ENCODE measurements around the gene FAM20B. TPM values are rescaled to one million over a fixed set of nuclear protein-coding genes. Genes with fewer than 3 reads are reported as not detected.

FAM20B gene
- total RNA-seq, 1 donor from 2014 or later: 39.5 TPM

DNA sequence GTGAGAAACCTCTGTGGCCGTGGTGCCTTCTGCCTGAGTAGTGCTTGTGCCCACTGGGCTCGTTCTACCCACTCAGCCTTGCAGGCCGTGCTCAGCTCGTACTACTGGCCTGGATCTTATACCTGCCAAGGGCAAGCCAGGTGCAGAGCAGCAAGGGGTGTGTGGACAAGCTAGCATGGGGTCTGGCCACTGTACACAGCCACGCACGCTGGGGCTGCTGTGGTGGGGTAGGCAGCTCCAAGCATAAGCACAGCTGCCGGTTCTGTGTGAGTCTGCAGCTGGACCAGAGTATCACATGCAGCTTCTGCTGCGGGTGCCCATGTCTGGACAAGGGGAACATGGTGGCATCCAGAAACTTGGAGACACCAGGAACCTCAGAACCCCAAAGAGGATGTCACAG, 16.4 kb downstream of the FAM20B start:
- no peak for DNase-seq (ENCODE audit: low read depth)
- Histone ChIP-seq H3K27me3 (ENCODE audit: control insufficient read depth, insufficient read depth, low read length) (no peaks in the 10 kb centered on the region), H3K4me3 (ENCODE audit: low read depth, low read length) (no peak overlapping the region), H3K36me3 (ENCODE audit: control insufficient read depth, insufficient read depth, low read length) (peaks cover 1% of the 10 kb centered on the region)
- TF ChIP-seq CTCF (IDR thresholded peaks at IDR 0.05; ENCODE audit: insufficient read depth, low read length, severe bottlenecking): no peak
- FAIRE-seq: no peak

DNA sequence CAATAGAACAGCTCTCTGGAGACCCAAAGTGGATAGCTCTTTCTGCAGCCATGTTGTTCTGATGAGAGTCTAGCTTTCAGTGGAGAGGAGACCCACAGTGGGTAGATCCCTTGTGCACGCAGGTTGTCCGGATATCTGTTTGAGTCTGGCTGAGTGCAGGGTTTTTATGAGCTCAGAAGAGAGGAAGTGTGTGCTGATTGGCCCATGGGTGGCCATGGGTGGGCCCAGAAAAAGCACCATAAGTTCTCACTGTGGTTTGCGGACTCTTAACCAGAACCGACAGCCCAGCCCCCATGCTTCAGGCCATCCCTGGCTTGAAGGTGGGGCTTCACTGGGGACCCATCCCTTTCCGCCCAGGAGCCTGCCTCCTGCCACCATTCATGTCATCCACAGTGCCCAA, 17.0 kb downstream of the FAM20B start:
- no peak overlapping the region for H3K4me3 ChIP-seq (ENCODE audit: low read depth, low read length)
- FAIRE-seq (no peak), DNase-seq (ENCODE audit: low read depth) (no peak)
- peaks cover 1% of the 10 kb centered on the region for H3K36me3 ChIP-seq (ENCODE audit: control insufficient read depth, insufficient read depth, low read length)
- H3K27me3 ChIP-seq (ENCODE audit: control insufficient read depth, insufficient read depth, low read length): no peaks in the 10 kb centered on the region
- TF ChIP-seq CTCF (IDR thresholded peaks at IDR 0.05; ENCODE audit: insufficient read depth, low read length, severe bottlenecking): no peak

DNA sequence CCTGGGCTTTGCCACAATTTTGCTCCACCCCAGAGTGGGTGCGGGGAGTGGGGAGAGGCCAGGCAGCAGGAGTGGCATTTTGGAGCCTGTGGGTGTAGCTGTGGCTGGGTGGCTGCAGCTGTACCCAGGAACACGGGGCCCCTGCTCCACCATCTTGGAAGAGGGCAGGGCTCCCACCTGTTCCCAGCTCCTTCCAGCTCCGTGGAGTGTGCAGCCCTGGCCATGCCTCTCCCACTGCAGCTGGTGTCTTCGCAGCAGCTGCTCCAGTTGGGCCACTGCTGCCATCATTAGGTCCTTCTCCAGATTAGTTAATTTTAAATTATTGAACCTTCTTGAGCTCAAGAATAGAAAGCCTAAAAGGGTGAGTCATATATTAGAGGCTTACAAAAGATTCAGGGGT, 17.6 kb downstream of the FAM20B start:
- Histone ChIP-seq H3K27me3 (ENCODE audit: control insufficient read depth, insufficient read depth, low read length) (no peaks in the 10 kb centered on the region), H3K36me3 (ENCODE audit: control insufficient read depth, insufficient read depth, low read length) (peaks cover 1% of the 10 kb centered on the region), H3K4me3 (ENCODE audit: low read depth, low read length) (no peak overlapping the region)
- TF ChIP-seq CTCF (IDR thresholded peaks at IDR 0.05; ENCODE audit: insufficient read depth, low read length, severe bottlenecking): no peak
- FAIRE-seq (no peak), DNase-seq (ENCODE audit: low read depth) (no peak)

- Histone ChIP-seq H3K36me3 (ENCODE audit: control insufficient read depth, insufficient read depth, low read length) (peaks cover 1% of the 10 kb centered on the region), H3K27me3 (ENCODE audit: control insufficient read depth, insufficient read depth, low read length) (no peaks in the 10 kb centered on the region), H3K4me3 (ENCODE audit: low read depth, low read length) (no peak overlapping the region)
- no peak for TF ChIP-seq CTCF (IDR thresholded peaks at IDR 0.05; ENCODE audit: insufficient read depth, low read length, severe bottlenecking)
- DNase-seq (ENCODE audit: low read depth): no peak
- FAIRE-seq: no peak
These were observed 18.2 kb downstream of the FAM20B start for GRCh38 chr1:179043907-179044306.

GRCh38 chr1:179046808-179047635, 21.3 kb downstream of the FAM20B start:
- no peak for FAIRE-seq

More at GRCh38 chr1:179046808-179047635, 21.3 kb downstream of the FAM20B start:
- no peaks in the 10 kb centered on the region for H3K27me3 ChIP-seq (ENCODE audit: control insufficient read depth, insufficient read depth, low read length)
- no peak for DNase-seq (ENCODE audit: low read depth)
- no peak for TF ChIP-seq CTCF (IDR thresholded peaks at IDR 0.05; ENCODE audit: insufficient read depth, low read length, severe bottlenecking)
- H3K4me3 ChIP-seq (ENCODE audit: low read depth, low read length): no peak overlapping the region
- peaks cover 1% of the 10 kb centered on the region for H3K36me3 ChIP-seq (ENCODE audit: control insufficient read depth, insufficient read depth, low read length)

Data from bronchial epithelial cell (primary cell).